HG02623 (cell line): ENCODE measurements around the gene UBA6.
"Not testable (repeated sequence)": the region's sequence is repeated elsewhere in the genome, so short reads cannot be mapped to it uniquely, and the experiment has no call there.

Source experiments
- ATAC-seq: cut with Tn5 transposase; IDR thresholded peaks from one replicate; pipeline ENCODE4 v1.9.1; 2021; ENCODE audit warnings: moderate library complexity; ENCODE audit not compliant: unreplicated experiment

UBA6 gene

GRCh38 chr4:67674098-67674497 is 26.9 kb downstream of the UBA6 start:
- no peak for ATAC-seq

GRCh38 chr4:67668315-67668714 is 32.6 kb downstream of the UBA6 start:
- no peak for ATAC-seq

GRCh38 chr4:67660418-67660817 is 40.5 kb downstream of the UBA6 start:
- no peak for ATAC-seq

GRCh38 chr4:67659065-67659464 is 41.9 kb downstream of the UBA6 start:
- no peak for ATAC-seq

GRCh38 chr4:67658302-67658701 is 42.7 kb downstream of the UBA6 start:
- ATAC-seq, result no peak

- ATAC-seq, result no peak
These were observed 49.4 kb downstream of the UBA6 start for GRCh38 chr4:67651536-67651935.

GRCh38 chr4:67638136-67638535 is 62.8 kb downstream of the UBA6 start:
- ATAC-seq, result no peak

GRCh38 chr4:67636978-67637377 is 64.0 kb downstream of the UBA6 start:
- not testable (repeated sequence) for ATAC-seq

GRCh38 chr4:67635331-67635730 is 65.6 kb downstream of the UBA6 start:
- no peak for ATAC-seq

- ATAC-seq, result no peak
These were observed 66.2 kb downstream of the UBA6 start for GRCh38 chr4:67634741-67635140.

- no peak for ATAC-seq
These were observed 68.5 kb downstream of the UBA6 start for GRCh38 chr4:67632492-67632891.

GRCh38 chr4:67624939-67625338 is 76.0 kb downstream of the UBA6 start:
- ATAC-seq, result no peak

- ATAC-seq, result no peak
These were observed 84.5 kb downstream of the UBA6 start for GRCh38 chr4:67616478-67616877.

GRCh38 chr4:67615119-67615518 is 85.8 kb downstream of the UBA6 start:
- no peak for ATAC-seq

- ATAC-seq, result no peak
These were observed 86.8 kb downstream of the UBA6 start for GRCh38 chr4:67614186-67614585.

- no peak for ATAC-seq
These were observed 92.9 kb downstream of the UBA6 start for GRCh38 chr4:67608027-67608426.

- no peak for ATAC-seq
These were observed 96.2 kb downstream of the UBA6 start for GRCh38 chr4:67604749-67605148.

GRCh38 chr4:67604029-67604381 is 97.0 kb downstream of the UBA6 start:
- ATAC-seq, result no peak

GRCh38 chr4:67603310-67604028 is 97.5 kb downstream of the UBA6 start:
- ATAC-seq, result no peak

- no peak for ATAC-seq
These were observed 107.2 kb downstream of the UBA6 start for GRCh38 chr4:67593741-67594175.

GRCh38 chr4:67587156-67587555 is 113.8 kb downstream of the UBA6 start:
- no peak for ATAC-seq

GRCh38 chr4:67584496-67584895 is 116.5 kb downstream of the UBA6 start:
- no peak for ATAC-seq

- ATAC-seq, result no peak
These were observed 119.0 kb downstream of the UBA6 start for GRCh38 chr4:67581913-67582312.
